NCI-H1092 (cell line): Measurements from ENCODE around the gene NKTR.

Experiments used
- DNase-seq: peaks from one replicate; lab custom pipeline; 2025; lab: John Stamatoyannopoulos, UW

NKTR gene

GRCh38 chr3:42662813-42663535 lies 62.5 kb downstream of the NKTR start:
- no peak for DNase-seq

GRCh38 chr3:42663581-42664437 lies 63.3 kb downstream of the NKTR start:
- no peak for DNase-seq

GRCh38 chr3:42664438-42664803 lies 63.9 kb downstream of the NKTR start:
- DNase-seq = no peak

- DNase-seq = no peak
Observed at GRCh38 chr3:42665050-42665878, 64.8 kb downstream of the NKTR start.

- no peak for DNase-seq
Observed at GRCh38 chr3:42666022-42666421, 65.5 kb downstream of the NKTR start.

GRCh38 chr3:42666577-42666998 lies 66.1 kb downstream of the NKTR start:
- no peak for DNase-seq

- DNase-seq = no peak
Observed at GRCh38 chr3:42667096-42667522, 66.6 kb downstream of the NKTR start.

GRCh38 chr3:42667523-42668412 lies 67.3 kb downstream of the NKTR start:
- peak; percentile 51 for DNase-seq

- DNase-seq = no peak
Observed at GRCh38 chr3:42668413-42668760, 67.9 kb downstream of the NKTR start.

GRCh38 chr3:42668793-42669217 lies 68.3 kb downstream of the NKTR start:
- no peak for DNase-seq

GRCh38 chr3:42670051-42670576 lies 69.6 kb downstream of the NKTR start:
- DNase-seq = no peak

GRCh38 chr3:42670670-42671069 lies 70.2 kb downstream of the NKTR start:
- no peak for DNase-seq

- DNase-seq = no peak
Observed at GRCh38 chr3:42672515-42672914, 72.0 kb downstream of the NKTR start.

- no peak for DNase-seq
Observed at GRCh38 chr3:42673082-42673481, 72.6 kb downstream of the NKTR start.

- no peak for DNase-seq
Observed at GRCh38 chr3:42674146-42674545, 73.7 kb downstream of the NKTR start.

GRCh38 chr3:42675909-42676308 lies 75.4 kb downstream of the NKTR start:
- DNase-seq = no peak

- DNase-seq = no peak
Observed at GRCh38 chr3:42678447-42678846, 78.0 kb downstream of the NKTR start.

GRCh38 chr3:42680271-42680670 lies 79.8 kb downstream of the NKTR start:
- no peak for DNase-seq

- DNase-seq = no peak
Observed at GRCh38 chr3:42680806-42681205, 80.3 kb downstream of the NKTR start.

- no peak for DNase-seq
Observed at GRCh38 chr3:42681361-42682038, 81.0 kb downstream of the NKTR start.
